Esophagus mucosa (tissue), 1 donor: ENCODE results near the gene FKBP5. TPM values are rescaled to one million over a fixed set of nuclear protein-coding genes. Genes with fewer than 3 reads are reported as not detected.
"Not testable (repeated sequence)": the region's sequence is repeated elsewhere in the genome, so short reads cannot be mapped to it uniquely, and the experiment has no call there.

Experiments used
- ATAC-seq: fragments of 200-7000 bp; cut with Tn5 transposase; one replicate; pipeline ENCODE4 v1.9.1; 2020
- total RNA-seq: library from RNA; stranded (reverse); gene quantifications from one replicate; pipeline ENCODE4 v1.2.4, GENCODE V29; 2023
- donor health status: DM: yes; HTN: yes; CAD: no.

The FKBP5 gene
- 65.5 TPM for total RNA-seq

- ATAC-seq: peak; percentile 95
Measured at GRCh38 chr6:35688605-35689322, at the start of gene FKBP5. FKBP5 (minus strand) TSS chr6:35688915; CDS start chr6:35642824, 46,091 bp downstream.

GRCh38 chr6:35737413-35738211, 48.9 kb upstream of the FKBP5 start:
- peak; percentile 62 for ATAC-seq

- no peak for ATAC-seq
Measured at GRCh38 chr6:35736982-35737412, 48.3 kb upstream of the FKBP5 start, which contains the start of gene ARMC12. ARMC12 (plus strand) TSS chr6:35737032; CDS start chr6:35737109, 77 bp downstream.

- peak; percentile 10 for ATAC-seq
Measured at GRCh38 chr6:35736253-35736894, 47.7 kb upstream of the FKBP5 start.

GRCh38 chr6:35735452-35735851, 46.7 kb upstream of the FKBP5 start:
- ATAC-seq: no peak

GRCh38 chr6:35734319-35734718, 45.6 kb upstream of the FKBP5 start:
- ATAC-seq: not testable (repeated sequence)

GRCh38 chr6:35733633-35734032, 44.9 kb upstream of the FKBP5 start:
- ATAC-seq: peak; percentile 9

GRCh38 chr6:35731736-35732532, 43.2 kb upstream of the FKBP5 start:
- peak; percentile 65 for ATAC-seq

GRCh38 chr6:35731414-35731735, 42.7 kb upstream of the FKBP5 start:
- peak; percentile 19 for ATAC-seq

- ATAC-seq: no peak
Measured at GRCh38 chr6:35730745-35731413, 42.2 kb upstream of the FKBP5 start.

- no peak for ATAC-seq
Measured at GRCh38 chr6:35729722-35730121, 41.0 kb upstream of the FKBP5 start.

GRCh38 chr6:35728683-35729678, 40.3 kb upstream of the FKBP5 start:
- ATAC-seq: peak; percentile 19

- peak; percentile 71 for ATAC-seq
Measured at GRCh38 chr6:35727935-35728682, 39.4 kb upstream of the FKBP5 start.

- peak; percentile 23 for ATAC-seq
Measured at GRCh38 chr6:35727231-35727934, 38.7 kb upstream of the FKBP5 start.

- ATAC-seq: peak; percentile 80
Measured at GRCh38 chr6:35725721-35726438, 37.2 kb upstream of the FKBP5 start.

- no peak for ATAC-seq
Measured at GRCh38 chr6:35725081-35725708, 36.5 kb upstream of the FKBP5 start.

GRCh38 chr6:35724471-35724870, 35.8 kb upstream of the FKBP5 start:
- ATAC-seq: no peak

GRCh38 chr6:35724059-35724458, 35.3 kb upstream of the FKBP5 start:
- ATAC-seq: no peak
